GM21717 (cell line): ENCODE measurements around the gene PIP4K2A.
"Not testable (repeated sequence)": the region's sequence is repeated elsewhere in the genome, so short reads cannot be mapped to it uniquely, and the experiment has no call there.

Experiments
- ATAC-seq: cut with Tn5 transposase; IDR thresholded peaks from one replicate; pipeline ENCODE4 v1.9.1; 2021; ENCODE audit warnings: mild to moderate bottlenecking, moderate library complexity; ENCODE audit not compliant: unreplicated experiment

PIP4K2A gene

GRCh38 chr10:22714479-22715289 is at the start of gene PIP4K2A:
TSS of gene PIP4K2A (minus strand) at chr10:22714578. CDS start at chr10:22714326, 252 bp downstream.
- peak; percentile 70 for ATAC-seq

DNA sequence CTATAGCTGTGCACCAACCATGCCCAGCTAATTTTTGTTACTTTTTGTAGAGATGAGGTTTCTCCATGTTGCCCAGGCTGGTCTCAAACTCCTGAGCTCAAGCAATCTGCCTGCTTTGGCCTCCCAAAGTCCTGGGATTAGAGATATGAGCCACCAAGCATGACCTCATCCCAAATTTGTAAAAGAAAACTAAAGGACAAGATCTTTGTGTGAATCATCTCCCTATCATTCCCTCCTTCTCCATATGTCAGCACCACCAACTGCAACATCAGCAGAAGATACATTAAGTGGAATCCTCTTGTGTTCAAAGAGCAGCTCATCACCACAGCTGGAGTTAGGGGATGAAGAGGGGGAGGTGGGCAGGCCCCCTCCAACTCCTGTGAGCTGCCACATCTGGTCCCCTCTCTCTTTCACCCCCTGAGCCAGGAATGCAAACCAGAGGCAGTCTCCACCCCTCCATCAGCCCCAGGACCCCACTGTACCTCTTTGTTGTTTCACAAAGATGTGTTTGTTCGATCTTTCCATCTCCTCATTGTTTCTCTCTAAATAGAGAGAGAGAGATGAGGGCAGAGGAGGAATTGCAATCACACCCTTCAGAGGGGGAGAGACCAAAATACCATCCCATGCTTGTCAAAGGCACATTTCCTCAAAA is 47.3 kb upstream of the PIP4K2A start:
- ATAC-seq = no peak

DNA sequence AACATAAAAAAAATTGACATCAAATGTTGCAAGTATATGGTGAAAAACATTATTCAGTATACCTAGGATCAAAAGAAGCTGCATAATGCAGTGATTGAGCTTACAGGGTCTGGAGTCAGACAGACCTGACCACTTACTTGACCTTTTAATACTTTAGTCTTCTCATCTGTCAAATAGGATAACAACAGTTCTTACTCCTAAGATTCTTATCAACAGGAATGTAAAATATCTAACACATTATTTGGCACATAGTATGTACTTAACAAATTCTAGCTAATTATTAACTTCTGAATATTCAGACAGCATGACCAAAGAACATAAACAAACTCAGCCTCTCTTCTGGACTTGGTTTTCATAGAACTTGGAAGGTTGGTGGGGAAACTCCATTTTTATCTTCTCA is 45.6 kb upstream of the PIP4K2A start:
- no peak for ATAC-seq

GRCh38 chr10:22758867-22759266 is 44.5 kb upstream of the PIP4K2A start:
- no peak for ATAC-seq

DNA sequence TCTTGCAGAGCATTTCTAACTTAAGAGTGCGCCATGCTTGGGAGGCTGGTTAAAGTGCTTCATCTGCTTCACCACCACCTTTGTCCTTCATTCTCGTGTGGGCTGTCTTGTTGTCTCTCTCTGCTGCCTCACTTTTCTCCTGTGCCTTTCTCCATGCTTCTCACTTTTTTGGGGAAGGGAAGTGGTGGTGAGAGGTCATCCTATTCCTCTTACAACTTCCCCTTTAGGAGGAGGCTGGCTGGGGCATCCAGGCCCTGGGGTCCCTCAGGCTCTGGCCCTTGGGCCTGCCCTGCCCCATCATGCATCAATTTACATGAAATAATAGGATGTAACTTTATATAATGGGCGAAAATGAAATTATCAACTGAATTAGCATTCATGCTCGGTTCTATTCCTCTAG is 39.9 kb upstream of the PIP4K2A start:
- no peak for ATAC-seq

GRCh38 chr10:22753786-22754185 is 39.4 kb upstream of the PIP4K2A start:
- no peak for ATAC-seq

DNA sequence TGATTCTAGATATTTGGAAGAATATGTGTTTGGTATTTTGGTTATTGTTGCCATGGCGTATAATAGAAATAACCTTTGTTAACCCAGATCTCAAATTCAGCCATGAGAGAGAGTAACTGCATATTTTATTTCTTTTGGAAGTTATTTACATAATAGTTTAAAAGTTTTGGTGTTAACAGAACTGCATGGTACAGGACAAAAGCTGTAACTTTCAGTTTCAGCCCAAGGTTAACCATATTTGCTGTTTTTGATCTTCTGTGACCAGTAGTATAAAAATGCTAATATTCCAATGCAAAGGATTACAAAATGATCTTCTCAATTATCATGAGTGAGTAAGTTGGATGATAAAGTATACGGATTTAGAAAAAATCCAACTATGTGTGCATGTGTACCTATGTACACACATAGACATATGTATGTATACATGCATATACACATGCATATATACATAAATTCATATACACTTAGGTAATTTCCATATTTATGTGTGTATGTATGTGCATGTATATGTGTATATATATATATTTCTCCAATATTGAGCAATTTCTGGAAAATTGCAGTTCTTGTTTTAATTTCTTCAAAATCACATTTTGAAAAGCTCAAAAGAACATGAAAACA is 38.0 kb upstream of the PIP4K2A start:
- ATAC-seq = no peak

GRCh38 chr10:22750131-22750530 is 35.8 kb upstream of the PIP4K2A start:
- no peak for ATAC-seq

DNA sequence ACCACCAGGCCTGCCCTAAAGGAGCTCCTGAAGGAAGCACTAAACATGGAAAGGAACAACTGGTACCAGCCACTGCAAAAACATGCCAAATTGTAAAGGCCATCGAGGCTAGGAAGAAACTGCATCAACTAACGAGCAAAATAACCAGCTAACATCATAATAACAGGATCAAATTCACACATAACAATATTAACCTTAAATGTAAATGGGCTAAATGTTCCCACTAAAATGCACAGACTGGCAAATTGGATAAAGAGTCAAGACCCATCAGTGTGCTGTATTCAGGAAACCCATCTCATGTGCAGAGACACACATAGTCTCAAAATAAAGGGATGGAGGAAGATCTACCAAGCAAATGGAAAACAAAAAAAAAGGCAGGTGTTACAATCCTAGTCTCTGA is 30.5 kb upstream of the PIP4K2A start:
- ATAC-seq = not testable (repeated sequence)

GRCh38 chr10:22742678-22743077 is 28.3 kb upstream of the PIP4K2A start:
- peak; percentile 98 for ATAC-seq

DNA sequence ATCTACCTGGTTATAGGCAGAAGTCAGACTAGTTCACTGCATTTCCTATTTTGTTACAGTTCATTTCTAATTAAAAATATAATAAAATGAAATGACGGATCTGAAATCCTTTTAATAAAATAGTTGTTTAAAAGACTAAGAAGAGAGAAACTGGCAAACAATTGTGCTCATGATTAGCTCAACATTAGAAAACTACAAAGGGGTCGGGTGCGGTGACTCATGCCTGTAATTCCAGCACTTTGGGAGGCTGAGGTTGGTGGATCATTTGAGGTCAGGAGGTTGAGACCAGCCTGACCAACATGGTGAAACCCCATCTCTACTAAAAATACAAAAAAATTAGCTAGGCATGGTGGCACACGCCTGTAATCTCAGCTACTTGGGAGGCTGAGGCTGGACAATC is 27.3 kb upstream of the PIP4K2A start:
- ATAC-seq = not testable (repeated sequence)

GRCh38 chr10:22740180-22740579 is 25.8 kb upstream of the PIP4K2A start:
- ATAC-seq = no peak

- ATAC-seq = no peak
Observed at GRCh38 chr10:22737587-22737986, 23.2 kb upstream of the PIP4K2A start.

DNA sequence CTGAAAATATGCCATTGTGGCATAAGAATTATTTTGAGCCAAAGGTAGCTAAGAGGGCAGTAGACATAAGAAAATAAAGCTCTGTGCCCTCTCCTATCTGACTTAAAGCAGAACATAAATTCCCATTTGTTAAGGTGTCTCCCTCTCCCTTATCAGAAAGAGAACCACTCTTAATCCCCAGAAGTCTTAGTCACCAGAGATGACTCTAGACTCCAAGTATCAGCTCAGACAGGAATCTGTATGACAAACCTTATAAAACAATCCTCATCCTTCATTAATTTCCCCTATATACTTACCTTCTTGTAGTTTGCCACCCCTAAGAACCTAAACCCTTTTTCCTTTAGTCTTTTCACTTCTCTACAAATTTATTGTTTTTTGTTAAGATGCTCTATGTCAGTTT is 21.8 kb upstream of the PIP4K2A start:
- no peak for ATAC-seq

DNA sequence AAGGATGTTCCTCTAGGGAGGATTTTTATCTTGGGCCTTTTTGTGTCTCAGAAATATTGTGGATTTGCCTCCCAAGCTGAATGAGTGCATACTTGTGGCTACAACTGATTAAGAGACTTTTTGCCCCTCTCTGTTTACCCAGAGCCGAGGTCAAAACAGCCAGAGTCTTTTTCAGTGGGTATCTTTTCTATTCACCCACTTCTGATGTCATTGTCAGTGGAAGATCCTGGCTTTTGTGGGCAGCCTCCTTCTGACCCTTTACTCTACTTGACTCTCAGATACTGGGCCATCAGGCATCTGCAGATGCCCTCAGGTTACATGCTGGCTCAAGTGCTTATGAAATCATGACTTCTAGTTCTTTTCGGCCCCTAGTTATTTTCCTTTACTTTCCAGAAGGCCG is 19.6 kb upstream of the PIP4K2A start:
- ATAC-seq = no peak

- ATAC-seq = no peak
Observed at GRCh38 chr10:22727663-22728062, 13.3 kb upstream of the PIP4K2A start.

DNA sequence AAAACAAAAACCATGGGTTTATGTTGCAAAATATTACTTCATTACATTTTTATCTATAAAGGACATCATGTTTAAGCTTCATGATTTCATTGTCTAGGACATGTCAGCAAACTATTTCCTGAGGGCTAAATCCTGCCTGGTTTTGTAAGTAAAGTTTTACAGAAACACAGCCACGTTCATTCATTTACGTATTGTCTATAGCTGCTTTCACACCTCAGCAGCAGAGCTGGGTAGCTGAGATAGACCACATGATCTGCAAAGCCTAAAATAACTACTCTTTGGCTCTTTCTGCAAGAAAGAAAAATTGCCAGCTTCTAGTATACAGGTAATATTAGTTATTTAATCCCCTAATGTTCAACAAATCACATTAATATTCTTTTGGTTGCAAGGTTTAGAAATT is 12.7 kb upstream of the PIP4K2A start:
- ATAC-seq = no peak

GRCh38 chr10:22724773-22725172 is 10.4 kb upstream of the PIP4K2A start:
- no peak for ATAC-seq

DNA sequence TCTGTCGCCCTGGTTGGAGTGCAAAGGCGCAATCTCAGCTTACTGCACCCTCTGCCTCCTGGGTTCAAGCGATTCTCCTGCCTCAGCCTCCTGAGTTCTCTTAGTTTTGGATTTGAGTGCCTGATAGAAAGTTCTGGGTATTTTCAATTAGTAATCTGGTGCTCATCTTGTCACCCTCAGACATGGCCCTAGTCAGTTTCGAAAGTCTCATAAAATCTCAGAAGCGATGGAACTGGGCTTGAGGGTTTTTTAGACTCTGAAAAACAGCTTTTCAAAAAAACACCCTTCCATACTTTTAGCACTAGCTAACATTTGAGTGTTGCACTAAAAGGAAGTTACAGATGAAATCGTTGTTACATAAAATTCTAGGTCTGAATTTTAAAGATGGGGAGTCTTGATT is 9.4 kb upstream of the PIP4K2A start:
- peak; percentile 78 for ATAC-seq

DNA sequence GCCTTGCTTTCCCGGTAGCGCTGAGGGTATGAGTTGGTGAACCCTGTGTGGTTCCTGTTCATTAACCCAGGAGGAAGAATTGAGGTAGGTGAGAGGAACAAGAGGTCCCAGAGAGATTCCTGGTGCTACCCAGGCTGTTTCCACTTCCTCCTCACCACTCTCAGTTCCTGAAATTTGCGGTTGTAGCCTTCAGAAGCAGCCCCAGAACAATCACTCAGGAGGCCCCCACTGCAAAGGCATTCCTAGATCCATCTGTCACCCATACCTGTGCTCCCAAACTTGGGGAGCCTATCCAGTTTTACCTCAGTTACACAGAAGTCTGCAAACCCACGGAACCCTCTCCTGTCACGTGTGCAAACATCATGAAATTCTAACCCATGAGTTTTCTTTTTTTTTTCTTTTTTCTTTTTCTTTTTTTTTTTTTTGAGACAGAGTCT is 9.0 kb upstream of the PIP4K2A start:
- ATAC-seq = peak; percentile 81

- no peak for ATAC-seq
Observed at GRCh38 chr10:22722626-22723169, 8.3 kb upstream of the PIP4K2A start.

GRCh38 chr10:22720667-22721066 is 6.3 kb upstream of the PIP4K2A start:
- no peak for ATAC-seq
